ENCODE results near the gene ERC1.

ERC1 gene

DNA sequence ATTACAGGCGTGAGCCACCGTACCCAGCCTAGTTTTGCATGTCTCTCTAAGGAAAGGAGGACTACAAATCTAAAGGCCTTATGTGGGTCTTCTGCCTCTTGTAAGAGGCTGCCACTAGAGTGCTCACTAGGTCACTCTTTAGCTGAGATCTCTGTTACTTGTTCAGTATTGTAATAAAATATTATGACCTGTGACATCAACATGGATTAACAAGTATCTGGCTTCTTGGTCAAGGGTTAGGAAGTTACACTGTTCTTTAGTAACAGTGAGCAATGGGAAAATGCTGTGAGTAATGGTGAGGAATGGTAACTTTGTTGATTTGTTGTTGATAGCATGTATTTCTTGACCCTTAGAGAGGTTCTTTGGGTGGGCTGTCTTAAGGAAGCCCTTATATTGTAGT is 50.5 kb downstream of the ERC1 start (continued):
- TF ChIP-seq, protein P1, sequence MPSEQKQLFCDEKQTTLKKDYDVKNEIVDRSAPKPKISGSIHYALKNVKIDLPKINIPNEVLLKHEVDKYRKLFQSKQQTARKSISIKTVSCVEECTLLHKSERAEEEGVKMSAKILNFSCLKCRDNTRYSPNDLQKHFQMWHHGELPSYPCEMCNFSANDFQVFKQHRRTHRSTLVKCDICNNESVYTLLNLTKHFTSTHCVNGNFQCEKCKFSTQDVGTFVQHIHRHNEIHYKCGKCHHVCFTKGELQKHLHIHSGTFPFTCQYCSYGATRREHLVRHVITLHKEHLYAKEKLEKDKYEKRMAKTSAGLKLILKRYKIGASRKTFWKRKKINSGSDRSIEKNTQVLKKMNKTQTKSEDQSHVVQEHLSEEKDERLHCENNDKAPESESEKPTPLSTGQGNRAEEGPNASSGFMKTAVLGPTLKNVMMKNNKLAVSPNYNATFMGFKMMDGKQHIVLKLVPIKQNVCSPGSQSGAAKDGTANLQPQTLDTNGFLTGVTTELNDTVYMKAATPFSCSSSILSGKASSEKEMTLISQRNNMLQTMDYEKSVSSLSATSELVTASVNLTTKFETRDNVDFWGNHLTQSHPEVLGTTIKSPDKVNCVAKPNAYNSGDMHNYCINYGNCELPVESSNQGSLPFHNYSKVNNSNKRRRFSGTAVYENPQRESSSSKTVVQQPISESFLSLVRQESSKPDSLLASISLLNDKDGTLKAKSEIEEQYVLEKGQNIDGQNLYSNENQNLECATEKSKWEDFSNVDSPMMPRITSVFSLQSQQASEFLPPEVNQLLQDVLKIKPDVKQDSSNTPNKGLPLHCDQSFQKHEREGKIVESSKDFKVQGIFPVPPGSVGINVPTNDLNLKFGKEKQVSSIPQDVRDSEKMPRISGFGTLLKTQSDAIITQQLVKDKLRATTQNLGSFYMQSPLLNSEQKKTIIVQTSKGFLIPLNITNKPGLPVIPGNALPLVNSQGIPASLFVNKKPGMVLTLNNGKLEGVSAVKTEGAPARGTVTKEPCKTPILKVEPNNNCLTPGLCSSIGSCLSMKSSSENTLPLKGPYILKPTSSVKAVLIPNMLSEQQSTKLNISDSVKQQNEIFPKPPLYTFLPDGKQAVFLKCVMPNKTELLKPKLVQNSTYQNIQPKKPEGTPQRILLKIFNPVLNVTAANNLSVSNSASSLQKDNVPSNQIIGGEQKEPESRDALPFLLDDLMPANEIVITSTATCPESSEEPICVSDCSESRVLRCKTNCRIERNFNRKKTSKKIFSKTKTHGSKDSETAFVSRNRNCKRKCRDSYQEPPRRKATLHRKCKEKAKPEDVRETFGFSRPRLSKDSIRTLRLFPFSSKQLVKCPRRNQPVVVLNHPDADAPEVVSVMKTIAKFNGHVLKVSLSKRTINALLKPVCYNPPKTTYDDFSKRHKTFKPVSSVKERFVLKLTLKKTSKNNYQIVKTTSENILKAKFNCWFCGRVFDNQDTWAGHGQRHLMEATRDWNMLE (tag by site-specific recombination; conservative IDR thresholded peaks at IDR 0.05; ENCODE audit: low read depth): no peak
- TF ChIP-seq, protein P2, sequence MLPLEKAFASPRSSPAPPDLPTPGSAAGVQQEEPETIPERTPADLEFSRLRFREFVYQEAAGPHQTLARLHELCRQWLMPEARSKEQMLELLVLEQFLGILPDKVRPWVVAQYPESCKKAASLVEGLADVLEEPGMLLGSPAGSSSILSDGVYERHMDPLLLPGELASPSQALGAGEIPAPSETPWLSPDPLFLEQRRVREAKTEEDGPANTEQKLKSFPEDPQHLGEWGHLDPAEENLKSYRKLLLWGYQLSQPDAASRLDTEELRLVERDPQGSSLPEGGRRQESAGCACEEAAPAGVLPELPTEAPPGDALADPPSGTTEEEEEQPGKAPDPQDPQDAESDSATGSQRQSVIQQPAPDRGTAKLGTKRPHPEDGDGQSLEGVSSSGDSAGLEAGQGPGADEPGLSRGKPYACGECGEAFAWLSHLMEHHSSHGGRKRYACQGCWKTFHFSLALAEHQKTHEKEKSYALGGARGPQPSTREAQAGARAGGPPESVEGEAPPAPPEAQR (tag by site-specific recombination; IDR thresholded peaks at IDR 0.05): no peak
- TF ChIP-seq ZNF670 (tag by site-specific recombination; IDR thresholded peaks at IDR 0.05; ENCODE audit: low read depth): no peak
- TF ChIP-seq, protein P3, sequence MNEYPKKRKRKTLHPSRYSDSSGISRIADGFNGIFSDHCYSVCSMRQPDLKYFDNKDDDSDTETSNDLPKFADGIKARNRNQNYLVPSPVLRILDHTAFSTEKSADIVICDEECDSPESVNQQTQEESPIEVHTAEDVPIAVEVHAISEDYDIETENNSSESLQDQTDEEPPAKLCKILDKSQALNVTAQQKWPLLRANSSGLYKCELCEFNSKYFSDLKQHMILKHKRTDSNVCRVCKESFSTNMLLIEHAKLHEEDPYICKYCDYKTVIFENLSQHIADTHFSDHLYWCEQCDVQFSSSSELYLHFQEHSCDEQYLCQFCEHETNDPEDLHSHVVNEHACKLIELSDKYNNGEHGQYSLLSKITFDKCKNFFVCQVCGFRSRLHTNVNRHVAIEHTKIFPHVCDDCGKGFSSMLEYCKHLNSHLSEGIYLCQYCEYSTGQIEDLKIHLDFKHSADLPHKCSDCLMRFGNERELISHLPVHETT (tag by site-specific recombination; IDR thresholded peaks at IDR 0.05): no peak

DNA sequence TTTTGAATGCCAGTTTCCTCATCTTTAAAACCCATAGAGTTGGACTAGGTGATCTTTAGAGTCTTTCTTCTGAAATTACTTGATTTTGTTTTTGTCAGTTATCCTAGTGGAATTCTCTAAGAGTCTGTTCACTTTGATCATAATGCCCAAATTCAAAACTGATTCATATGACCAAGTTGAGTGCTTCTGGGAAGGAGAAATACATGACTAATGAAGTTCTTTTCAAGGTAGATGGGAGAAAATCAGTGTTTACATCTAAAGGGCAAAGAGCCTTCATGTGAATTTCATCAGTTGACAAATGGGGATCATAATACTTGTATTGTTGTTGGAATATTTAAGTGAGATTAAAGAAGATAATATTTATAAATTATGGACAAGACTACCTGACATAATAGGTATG is 53.2 kb downstream of the ERC1 start:
- ChIA-PET POLR2A (no interaction called here), CTCF (no interaction called here)
- no peak overlapping the region for H3K4me3 ChIP-seq (ENCODE audit: low read depth, low read length)
- H3K4me1 ChIP-seq (ENCODE audit: control insufficient read depth, insufficient read depth, low read length): no peaks in the 10 kb centered on the region
- no peaks in the 10 kb centered on the region; a peak in 1 of 3 replicates for H3K36me3 ChIP-seq (ENCODE audit: control insufficient read depth in 2 of 2, insufficient read depth in 1 of 2, low read length in 2 of 2)
- no peak overlapping the region for H3K27ac ChIP-seq (ENCODE audit: extremely low read depth, low read depth, low read length)
- H3K9me3 ChIP-seq (ENCODE audit: control insufficient read depth, insufficient read depth, low read depth, low read length): no peaks in the 10 kb centered on the region
- TF ChIP-seq, protein P4, sequence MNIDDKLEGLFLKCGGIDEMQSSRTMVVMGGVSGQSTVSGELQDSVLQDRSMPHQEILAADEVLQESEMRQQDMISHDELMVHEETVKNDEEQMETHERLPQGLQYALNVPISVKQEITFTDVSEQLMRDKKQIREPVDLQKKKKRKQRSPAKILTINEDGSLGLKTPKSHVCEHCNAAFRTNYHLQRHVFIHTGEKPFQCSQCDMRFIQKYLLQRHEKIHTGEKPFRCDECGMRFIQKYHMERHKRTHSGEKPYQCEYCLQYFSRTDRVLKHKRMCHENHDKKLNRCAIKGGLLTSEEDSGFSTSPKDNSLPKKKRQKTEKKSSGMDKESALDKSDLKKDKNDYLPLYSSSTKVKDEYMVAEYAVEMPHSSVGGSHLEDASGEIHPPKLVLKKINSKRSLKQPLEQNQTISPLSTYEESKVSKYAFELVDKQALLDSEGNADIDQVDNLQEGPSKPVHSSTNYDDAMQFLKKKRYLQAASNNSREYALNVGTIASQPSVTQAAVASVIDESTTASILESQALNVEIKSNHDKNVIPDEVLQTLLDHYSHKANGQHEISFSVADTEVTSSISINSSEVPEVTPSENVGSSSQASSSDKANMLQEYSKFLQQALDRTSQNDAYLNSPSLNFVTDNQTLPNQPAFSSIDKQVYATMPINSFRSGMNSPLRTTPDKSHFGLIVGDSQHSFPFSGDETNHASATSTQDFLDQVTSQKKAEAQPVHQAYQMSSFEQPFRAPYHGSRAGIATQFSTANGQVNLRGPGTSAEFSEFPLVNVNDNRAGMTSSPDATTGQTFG (tag by site-specific recombination; IDR thresholded peaks at IDR 0.05; ENCODE audit: borderline replicate concordance): no peak
- TF ChIP-seq ZNF112 (tag by site-specific recombination; IDR thresholded peaks at IDR 0.05) (no peak), ZNF274 (IDR thresholded peaks at IDR 0.05; ENCODE audit: low read length) (no peak), ZNF274 (tag by site-specific recombination; IDR thresholded peaks at IDR 0.05; ENCODE audit: borderline replicate concordance) (no peak), OVOL3 (tag by site-specific recombination; IDR thresholded peaks at IDR 0.05) (no peak), ZFHX2 (tag by site-specific recombination; conservative IDR thresholded peaks at IDR 0.05) (no peak), ZNF324 (tag by site-specific recombination; IDR thresholded peaks at IDR 0.05) (no peak)
- TF ChIP-seq, protein P5, sequence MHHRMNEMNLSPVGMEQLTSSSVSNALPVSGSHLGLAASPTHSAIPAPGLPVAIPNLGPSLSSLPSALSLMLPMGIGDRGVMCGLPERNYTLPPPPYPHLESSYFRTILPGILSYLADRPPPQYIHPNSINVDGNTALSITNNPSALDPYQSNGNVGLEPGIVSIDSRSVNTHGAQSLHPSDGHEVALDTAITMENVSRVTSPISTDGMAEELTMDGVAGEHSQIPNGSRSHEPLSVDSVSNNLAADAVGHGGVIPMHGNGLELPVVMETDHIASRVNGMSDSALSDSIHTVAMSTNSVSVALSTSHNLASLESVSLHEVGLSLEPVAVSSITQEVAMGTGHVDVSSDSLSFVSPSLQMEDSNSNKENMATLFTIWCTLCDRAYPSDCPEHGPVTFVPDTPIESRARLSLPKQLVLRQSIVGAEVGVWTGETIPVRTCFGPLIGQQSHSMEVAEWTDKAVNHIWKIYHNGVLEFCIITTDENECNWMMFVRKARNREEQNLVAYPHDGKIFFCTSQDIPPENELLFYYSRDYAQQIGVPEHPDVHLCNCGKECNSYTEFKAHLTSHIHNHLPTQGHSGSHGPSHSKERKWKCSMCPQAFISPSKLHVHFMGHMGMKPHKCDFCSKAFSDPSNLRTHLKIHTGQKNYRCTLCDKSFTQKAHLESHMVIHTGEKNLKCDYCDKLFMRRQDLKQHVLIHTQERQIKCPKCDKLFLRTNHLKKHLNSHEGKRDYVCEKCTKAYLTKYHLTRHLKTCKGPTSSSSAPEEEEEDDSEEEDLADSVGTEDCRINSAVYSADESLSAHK (tag by site-specific recombination; IDR thresholded peaks at IDR 0.05): no peak
- TF ChIP-seq, protein P6, sequence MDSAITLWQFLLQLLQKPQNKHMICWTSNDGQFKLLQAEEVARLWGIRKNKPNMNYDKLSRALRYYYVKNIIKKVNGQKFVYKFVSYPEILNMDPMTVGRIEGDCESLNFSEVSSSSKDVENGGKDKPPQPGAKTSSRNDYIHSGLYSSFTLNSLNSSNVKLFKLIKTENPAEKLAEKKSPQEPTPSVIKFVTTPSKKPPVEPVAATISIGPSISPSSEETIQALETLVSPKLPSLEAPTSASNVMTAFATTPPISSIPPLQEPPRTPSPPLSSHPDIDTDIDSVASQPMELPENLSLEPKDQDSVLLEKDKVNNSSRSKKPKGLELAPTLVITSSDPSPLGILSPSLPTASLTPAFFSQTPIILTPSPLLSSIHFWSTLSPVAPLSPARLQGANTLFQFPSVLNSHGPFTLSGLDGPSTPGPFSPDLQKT (IDR thresholded peaks at IDR 0.05; ENCODE audit: borderline replicate concordance, low read depth, low read length): no peak
- TF ChIP-seq, protein P7, sequence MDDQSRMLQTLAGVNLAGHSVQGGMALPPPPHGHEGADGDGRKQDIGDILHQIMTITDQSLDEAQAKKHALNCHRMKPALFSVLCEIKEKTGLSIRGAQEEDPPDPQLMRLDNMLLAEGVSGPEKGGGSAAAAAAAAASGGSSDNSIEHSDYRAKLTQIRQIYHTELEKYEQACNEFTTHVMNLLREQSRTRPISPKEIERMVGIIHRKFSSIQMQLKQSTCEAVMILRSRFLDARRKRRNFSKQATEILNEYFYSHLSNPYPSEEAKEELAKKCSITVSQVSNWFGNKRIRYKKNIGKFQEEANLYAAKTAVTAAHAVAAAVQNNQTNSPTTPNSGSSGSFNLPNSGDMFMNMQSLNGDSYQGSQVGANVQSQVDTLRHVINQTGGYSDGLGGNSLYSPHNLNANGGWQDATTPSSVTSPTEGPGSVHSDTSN (CRISPR knock-in tag; IDR thresholded peaks at IDR 0.05): no peak
- TF ChIP-seq, protein P8, sequence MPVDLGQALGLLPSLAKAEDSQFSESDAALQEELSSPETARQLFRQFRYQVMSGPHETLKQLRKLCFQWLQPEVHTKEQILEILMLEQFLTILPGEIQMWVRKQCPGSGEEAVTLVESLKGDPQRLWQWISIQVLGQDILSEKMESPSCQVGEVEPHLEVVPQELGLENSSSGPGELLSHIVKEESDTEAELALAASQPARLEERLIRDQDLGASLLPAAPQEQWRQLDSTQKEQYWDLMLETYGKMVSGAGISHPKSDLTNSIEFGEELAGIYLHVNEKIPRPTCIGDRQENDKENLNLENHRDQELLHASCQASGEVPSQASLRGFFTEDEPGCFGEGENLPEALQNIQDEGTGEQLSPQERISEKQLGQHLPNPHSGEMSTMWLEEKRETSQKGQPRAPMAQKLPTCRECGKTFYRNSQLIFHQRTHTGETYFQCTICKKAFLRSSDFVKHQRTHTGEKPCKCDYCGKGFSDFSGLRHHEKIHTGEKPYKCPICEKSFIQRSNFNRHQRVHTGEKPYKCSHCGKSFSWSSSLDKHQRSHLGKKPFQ (tag by site-specific recombination; IDR thresholded peaks at IDR 0.05): no peak
- TF ChIP-seq, protein P9, sequence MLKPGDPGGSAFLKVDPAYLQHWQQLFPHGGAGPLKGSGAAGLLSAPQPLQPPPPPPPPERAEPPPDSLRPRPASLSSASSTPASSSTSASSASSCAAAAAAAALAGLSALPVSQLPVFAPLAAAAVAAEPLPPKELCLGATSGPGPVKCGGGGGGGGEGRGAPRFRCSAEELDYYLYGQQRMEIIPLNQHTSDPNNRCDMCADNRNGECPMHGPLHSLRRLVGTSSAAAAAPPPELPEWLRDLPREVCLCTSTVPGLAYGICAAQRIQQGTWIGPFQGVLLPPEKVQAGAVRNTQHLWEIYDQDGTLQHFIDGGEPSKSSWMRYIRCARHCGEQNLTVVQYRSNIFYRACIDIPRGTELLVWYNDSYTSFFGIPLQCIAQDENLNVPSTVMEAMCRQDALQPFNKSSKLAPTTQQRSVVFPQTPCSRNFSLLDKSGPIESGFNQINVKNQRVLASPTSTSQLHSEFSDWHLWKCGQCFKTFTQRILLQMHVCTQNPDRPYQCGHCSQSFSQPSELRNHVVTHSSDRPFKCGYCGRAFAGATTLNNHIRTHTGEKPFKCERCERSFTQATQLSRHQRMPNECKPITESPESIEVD (tag by site-specific recombination; IDR thresholded peaks at IDR 0.05): 0 out of 2 replicates have a peak, but pooled peaks have one; percentile 5
